Mucosa of rectum (tissue), 2 donors: ENCODE measurements around the gene PAPOLA.

ENCODE experiments used
- H3K27ac ChIP-seq, 2 donors: one replicate each; pipeline ENCODE4 v1.7.0; 2013; ENCODE audit warnings: inconsistent platforms in 2 of 2, low read depth in 2 of 2, low read length in 2 of 2
- H3K27me3 ChIP-seq, 2 donors: one replicate each; pipeline ENCODE4 v1.7.0; 2013; ENCODE audit warnings: low read length in 2 of 2; ENCODE audit not compliant: control insufficient read depth in 2 of 2, insufficient read depth in 2 of 2
- H3K36me3 ChIP-seq, 2 donors: one replicate each; pipeline ENCODE4 v1.7.0; 2013; ENCODE audit warnings: low read length in 2 of 2; ENCODE audit not compliant: control insufficient read depth in 2 of 2, insufficient read depth in 2 of 2
- H3K4me1 ChIP-seq, 2 donors: one replicate each; pipeline ENCODE4 v1.7.0; 2013; ENCODE audit warnings: low read length in 2 of 2, mild to moderate bottlenecking in 1 of 2; ENCODE audit not compliant: control insufficient read depth in 2 of 2, insufficient read depth in 2 of 2
- H3K4me3 ChIP-seq, 2 donors: one replicate each; pipeline ENCODE4 v1.7.0; 2013; ENCODE audit warnings: low read length in 2 of 2
- H3K9ac ChIP-seq, 2 donors: one replicate each; pipeline ENCODE4 v1.7.0; 2013; ENCODE audit warnings: low read length in 2 of 2, low read depth in 1 of 2, mild to moderate bottlenecking in 1 of 2
- H3K9me3 ChIP-seq, 2 donors: one replicate each; pipeline ENCODE4 v1.7.0; 2013; ENCODE audit warnings: low read length in 2 of 2; ENCODE audit not compliant: control insufficient read depth in 2 of 2
- donor health status: healthy.
- donor health status: Normal muscosa, but diverticular disease.

The PAPOLA gene

GRCh38 chr14:96554315-96554910, 52.2 kb downstream of the PAPOLA start:
- H3K4me3 ChIP-seq: no peak overlapping the region
- no peaks in the 10 kb centered on the region for H3K9me3 ChIP-seq
- no peak overlapping the region for H3K27ac ChIP-seq
- no peak overlapping the region for H3K9ac ChIP-seq
- H3K36me3 ChIP-seq: peaks cover 55 to 62% of the 10 kb centered on the region in 2 donors
- no peaks in the 10 kb centered on the region for H3K27me3 ChIP-seq
- no peaks in the 10 kb centered on the region for H3K4me1 ChIP-seq

- Histone ChIP-seq H3K9me3 (no peaks in the 10 kb centered on the region), H3K36me3 (peaks cover 40 to 55% of the 10 kb centered on the region in 2 donors), H3K4me1 (no peaks in the 10 kb centered on the region), H3K27ac (no peak overlapping the region), H3K9ac (no peak overlapping the region), H3K27me3 (no peaks in the 10 kb centered on the region), H3K4me3 (no peak overlapping the region)
Observed at GRCh38 chr14:96559571-96559970, 57.4 kb downstream of the PAPOLA start.

DNA sequence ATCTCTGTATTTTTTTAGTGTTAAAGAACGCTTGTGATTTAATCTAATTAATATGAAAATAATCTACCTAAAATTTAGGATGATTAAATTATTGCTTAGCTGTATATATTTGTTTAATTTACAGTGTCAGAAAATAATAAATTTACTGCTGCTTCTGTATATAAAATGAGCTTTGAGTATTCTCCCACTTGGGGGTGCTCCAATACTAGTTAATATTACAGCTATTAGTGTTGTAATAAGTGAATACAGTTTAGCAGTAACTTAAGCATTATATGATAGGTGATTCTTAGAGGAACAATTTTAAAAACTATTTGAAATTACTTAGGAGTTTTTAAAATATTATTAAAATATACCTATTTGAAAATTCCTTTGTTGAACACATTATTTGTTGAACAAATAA, 62.2 kb downstream of the PAPOLA start:
- H3K9me3 ChIP-seq: no peaks in the 10 kb centered on the region
- no peaks in the 10 kb centered on the region for H3K27me3 ChIP-seq
- no peak overlapping the region for H3K9ac ChIP-seq
- H3K27ac ChIP-seq: no peak overlapping the region
- H3K4me3 ChIP-seq: no peak overlapping the region
- no peaks in the 10 kb centered on the region for H3K4me1 ChIP-seq
- H3K36me3 ChIP-seq: peaks cover 17 to 36% of the 10 kb centered on the region in 2 donors

- Histone ChIP-seq H3K4me1 (no peaks in the 10 kb centered on the region), H3K9me3 (no peaks in the 10 kb centered on the region), H3K4me3 (no peak overlapping the region), H3K9ac (no peak overlapping the region), H3K36me3 (peaks cover 17 to 33% of the 10 kb centered on the region in 2 donors), H3K27ac (no peak overlapping the region), H3K27me3 (no peaks in the 10 kb centered on the region)
Observed at GRCh38 chr14:96565811-96566210, 63.6 kb downstream of the PAPOLA start.

- Histone ChIP-seq H3K9ac (no peak overlapping the region), H3K27me3 (no peaks in the 10 kb centered on the region), H3K4me3 (no peak overlapping the region), H3K9me3 (no peaks in the 10 kb centered on the region), H3K36me3 (peaks cover 17 to 25% of the 10 kb centered on the region in 2 donors), H3K27ac (no peak overlapping the region), H3K4me1 (no peaks in the 10 kb centered on the region)
Observed at GRCh38 chr14:96567289-96567899, 65.2 kb downstream of the PAPOLA start.

GRCh38 chr14:96568621-96569020, 66.4 kb downstream of the PAPOLA start:
- Histone ChIP-seq H3K36me3 (peaks cover 16% of the 10 kb centered on the region in 2 donors), H3K9me3 (no peaks in the 10 kb centered on the region), H3K4me1 (no peaks in the 10 kb centered on the region), H3K27ac (no peak overlapping the region), H3K4me3 (no peak overlapping the region), H3K27me3 (no peaks in the 10 kb centered on the region), H3K9ac (no peak overlapping the region)

DNA sequence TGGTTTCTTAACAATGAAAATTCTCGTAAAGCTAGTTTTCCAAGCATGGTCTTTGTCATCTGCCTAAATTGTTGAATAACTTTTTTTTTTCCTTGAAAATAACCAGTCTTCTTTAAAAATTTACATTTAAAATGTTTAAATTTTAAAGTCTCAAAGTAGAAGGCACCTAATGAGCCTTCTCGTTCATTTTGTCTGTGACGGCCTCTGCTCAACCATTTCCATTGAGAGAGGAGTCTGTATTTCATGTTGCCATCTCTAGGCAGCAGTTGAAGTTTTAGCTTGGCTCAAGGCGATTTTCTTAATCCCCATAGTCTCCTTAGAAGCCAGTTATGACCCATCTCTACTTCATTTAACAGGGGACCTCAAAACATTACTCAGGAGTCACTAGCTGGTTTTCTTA, 69.1 kb downstream of the PAPOLA start:
- Histone ChIP-seq H3K4me3 (no peak overlapping the region), H3K27ac (no peak overlapping the region), H3K36me3 (peaks cover 2 to 5% of the 10 kb centered on the region in 2 donors), H3K9me3 (no peaks in the 10 kb centered on the region), H3K9ac (no peak overlapping the region), H3K4me1 (no peaks in the 10 kb centered on the region), H3K27me3 (no peaks in the 10 kb centered on the region)

GRCh38 chr14:96573473-96574100, 71.4 kb downstream of the PAPOLA start:
- H3K4me3 ChIP-seq: no peak overlapping the region
- H3K9me3 ChIP-seq: no peaks in the 10 kb centered on the region
- H3K27ac ChIP-seq: no peak overlapping the region
- peaks cover 2 to 5% of the 10 kb centered on the region in 2 donors for H3K36me3 ChIP-seq
- no peaks in the 10 kb centered on the region for H3K27me3 ChIP-seq
- no peaks in the 10 kb centered on the region for H3K4me1 ChIP-seq
- H3K9ac ChIP-seq: no peak overlapping the region

DNA sequence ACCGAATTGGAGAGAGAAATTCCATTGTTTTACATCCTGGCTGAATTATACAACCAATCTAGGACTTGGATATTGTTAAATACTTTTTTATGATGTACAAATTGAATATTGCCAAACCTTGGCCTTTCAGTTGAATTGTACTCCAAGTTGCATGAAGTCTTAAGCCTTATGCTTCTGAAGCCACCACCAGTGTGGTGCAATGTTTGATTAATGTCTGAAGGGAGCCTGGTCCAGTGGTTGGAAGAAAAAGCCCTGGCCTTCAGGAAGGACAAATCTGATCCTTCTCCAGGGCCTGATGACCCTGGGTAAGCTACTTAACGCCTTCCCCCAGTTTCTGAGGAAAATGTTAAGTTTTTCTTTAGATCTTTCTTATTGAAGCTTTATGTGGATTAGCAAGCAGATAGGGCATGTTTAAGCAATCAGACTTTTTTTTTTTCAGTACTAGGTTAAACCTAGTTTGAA, 72.0 kb downstream of the PAPOLA start:
- H3K27ac ChIP-seq: no peak overlapping the region
- H3K4me1 ChIP-seq: no peaks in the 10 kb centered on the region
- no peaks in the 10 kb centered on the region for H3K9me3 ChIP-seq
- no peak overlapping the region for H3K4me3 ChIP-seq
- no peaks in the 10 kb centered on the region for H3K27me3 ChIP-seq
- no peak overlapping the region for H3K9ac ChIP-seq
- H3K36me3 ChIP-seq: peaks cover 2 to 5% of the 10 kb centered on the region in 2 donors
